Measurements from ENCODE around the gene GRIK1. TPM values are rescaled to one million over a fixed set of nuclear protein-coding genes. Genes with fewer than 3 reads are reported as not detected.

The GRIK1 gene
- total RNA-seq, 1 donor from 2014 or later, result not detected

- DNase-seq (ENCODE audit: extremely low spot score, unreplicated experiment), result no peak
- TF ChIP-seq CTCF (IDR thresholded peaks at IDR 0.05), result no peak
- Mint-ChIP-seq H3K9me3 (ENCODE audit: unreplicated experiment) (peaks cover 11% of the 10 kb centered on the region), H3K27ac (ENCODE audit: unreplicated experiment) (no peak overlapping the region), H3K4me3 (ENCODE audit: unreplicated experiment) (no peak overlapping the region), H3K4me1 (ENCODE audit: unreplicated experiment) (peaks cover 10% of the 10 kb centered on the region), H3K27me3 (ENCODE audit: unreplicated experiment) (no peaks in the 10 kb centered on the region), H3K36me3 (ENCODE audit: unreplicated experiment) (peaks cover 9% of the 10 kb centered on the region)
These were observed 443.5 kb downstream of the GRIK1 start for GRCh38 chr21:29496337-29496736.

- DNase-seq (ENCODE audit: extremely low spot score, unreplicated experiment), result no peak
- Mint-ChIP-seq H3K4me3 (ENCODE audit: unreplicated experiment) (no peak overlapping the region), H3K27ac (ENCODE audit: unreplicated experiment) (no peak overlapping the region), H3K9me3 (ENCODE audit: unreplicated experiment) (no peaks in the 10 kb centered on the region), H3K36me3 (ENCODE audit: unreplicated experiment) (no peaks in the 10 kb centered on the region), H3K4me1 (ENCODE audit: unreplicated experiment) (peaks cover 15% of the 10 kb centered on the region), H3K27me3 (ENCODE audit: unreplicated experiment) (no peaks in the 10 kb centered on the region)
- TF ChIP-seq CTCF (IDR thresholded peaks at IDR 0.05), result no peak
These were observed 449.8 kb downstream of the GRIK1 start for GRCh38 chr21:29490016-29490415.

- no peaks in the 10 kb centered on the region for H3K36me3 Mint-ChIP-seq (ENCODE audit: unreplicated experiment)
- DNase-seq (ENCODE audit: extremely low spot score, unreplicated experiment), result no peak
- no peak overlapping the region for H3K4me3 Mint-ChIP-seq (ENCODE audit: unreplicated experiment)
- H3K9me3 Mint-ChIP-seq (ENCODE audit: unreplicated experiment), result no peaks in the 10 kb centered on the region
- H3K27ac Mint-ChIP-seq (ENCODE audit: unreplicated experiment), result no peak overlapping the region
- H3K27me3 Mint-ChIP-seq (ENCODE audit: unreplicated experiment), result no peaks in the 10 kb centered on the region
- peaks cover 18% of the 10 kb centered on the region for H3K4me1 Mint-ChIP-seq (ENCODE audit: unreplicated experiment)
- no peak for TF ChIP-seq CTCF (IDR thresholded peaks at IDR 0.05)
These were observed 452.6 kb downstream of the GRIK1 start for GRCh38 chr21:29487154-29487553.

Other genes starting within 250 kb of the GRIK1 start
- not detected in 2 replicates for gene CLDN17, start 226.8 kb upstream of the GRIK1 start, total RNA-seq